NT2/D1 (cell line): ENCODE measurements around the gene BCO2.

Experiments
- DNase-seq: peaks from one replicate; pipeline ENCODE4 v3.0.0-alpha.2; 2011; ENCODE audit warnings: low read depth, low spot score
- H3K27me3 ChIP-seq: 2 replicates; pipeline ENCODE4 v1.6.0; 2011; ENCODE audit warnings: mild to moderate bottlenecking; ENCODE audit not compliant: insufficient read length, insufficient read depth
- H3K36me3 ChIP-seq: 2 replicates; pipeline ENCODE4 v1.6.1; 2011; ENCODE audit warnings: mild to moderate bottlenecking, low read length, mixed read lengths; ENCODE audit not compliant: insufficient read depth, insufficient read length
- H3K4me1 ChIP-seq: 2 replicates; pipeline ENCODE4 v1.5.1; 2011; ENCODE audit not compliant: insufficient read depth, insufficient read length
- H3K4me3 ChIP-seq: 2 replicates; pipeline ENCODE4 v1.5.1; 2011; ENCODE audit warnings: low read depth; ENCODE audit not compliant: insufficient read length
- H3K9ac ChIP-seq: 2 replicates; pipeline ENCODE4 v1.6.0; 2011; ENCODE audit warnings: low read depth; ENCODE audit not compliant: insufficient read length
- H3K9me3 ChIP-seq: 2 replicates; pipeline ENCODE4 v1.5.1; 2011; ENCODE audit warnings: mild to moderate bottlenecking, low read length; ENCODE audit not compliant: insufficient read depth
- SUZ12 ChIP-seq: IDR thresholded peaks from 2 replicates; pipeline ENCODE4 v1.6.1; 2011; ENCODE audit not compliant: insufficient read length, insufficient read depth; ENCODE audit errors: extremely low read depth
- YY1 ChIP-seq: IDR thresholded peaks from 2 replicates; pipeline ENCODE4 v1.6.1; 2011; ENCODE audit not compliant: insufficient read length, insufficient read depth
- ZNF274 ChIP-seq: IDR thresholded peaks from 2 replicates; pipeline ENCODE4 v1.6.1; 2011; ENCODE audit warnings: mild to moderate bottlenecking, low read depth, low read length

Gene BCO2

DNA sequence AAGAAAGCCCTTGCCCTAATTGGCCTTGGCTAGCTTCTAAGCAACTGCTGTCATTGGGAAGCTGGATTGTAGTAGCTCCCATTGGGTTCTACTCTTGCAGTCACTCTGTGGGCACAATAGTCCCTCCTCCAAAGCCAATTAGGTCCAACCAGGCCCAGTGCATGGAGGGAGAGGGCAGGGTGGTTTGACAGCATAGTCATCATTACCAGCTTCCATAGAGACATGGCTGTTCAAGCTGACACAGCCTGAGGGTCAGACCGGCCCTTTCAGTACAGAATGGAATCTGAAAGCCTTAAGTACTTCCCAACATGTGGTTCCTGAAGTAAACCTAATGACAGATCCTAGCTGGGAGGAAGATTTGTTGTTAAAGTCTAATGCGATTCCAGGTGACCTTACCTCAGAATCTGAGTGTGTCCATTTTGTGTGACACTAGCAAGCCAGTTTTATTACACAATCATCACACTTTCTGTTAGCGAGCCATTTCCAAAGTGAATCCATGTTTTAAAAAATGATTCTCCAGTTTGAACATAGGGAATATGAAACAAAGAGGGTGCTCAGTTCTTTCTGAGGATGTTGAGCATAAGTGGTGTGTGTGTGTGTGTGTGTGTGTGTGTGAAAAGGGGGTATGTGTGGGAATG is 78.4 kb downstream of the BCO2 start:
- Histone ChIP-seq H3K27me3 (no peaks in the 10 kb centered on the region), H3K36me3 (no peaks in the 10 kb centered on the region), H3K4me3 (no peak overlapping the region), H3K9me3 (no peaks in the 10 kb centered on the region), H3K9ac (no peak overlapping the region), H3K4me1 (peaks cover 2% of the 10 kb centered on the region)
- TF ChIP-seq ZNF274 (no peak), SUZ12 (no peak), YY1 (no peak)
- no peak for DNase-seq

GRCh38 chr11:112255067-112255720 is 79.9 kb downstream of the BCO2 start:
- Histone ChIP-seq H3K4me3 (no peak overlapping the region), H3K4me1 (peaks cover 2% of the 10 kb centered on the region), H3K9me3 (no peaks in the 10 kb centered on the region), H3K36me3 (no peaks in the 10 kb centered on the region), H3K27me3 (no peaks in the 10 kb centered on the region), H3K9ac (no peak overlapping the region)
- DNase-seq: no peak
- TF ChIP-seq SUZ12: no peak
- TF ChIP-seq YY1: no peak
- TF ChIP-seq ZNF274: no peak

GRCh38 chr11:112260490-112260889 is 85.2 kb downstream of the BCO2 start, which contains the start of gene PLET1:
PLET1 (minus strand) TSS chr11:112260860; CDS start chr11:112260589, 271 bp downstream.
- no peak for DNase-seq
- no peaks in the 10 kb centered on the region for H3K9me3 ChIP-seq
- no peaks in the 10 kb centered on the region for H3K4me1 ChIP-seq
- no peaks in the 10 kb centered on the region for H3K27me3 ChIP-seq
- H3K36me3 ChIP-seq: no peaks in the 10 kb centered on the region
- no peak within 1 kb of the TSS for H3K9ac ChIP-seq
- TF ChIP-seq YY1: no peak
- TF ChIP-seq SUZ12: no peak
- TF ChIP-seq ZNF274: no peak
- H3K4me3 ChIP-seq: no peak within 1 kb of the TSS

GRCh38 chr11:112265659-112266409 is 90.5 kb downstream of the BCO2 start:
- Histone ChIP-seq H3K9me3 (no peaks in the 10 kb centered on the region), H3K4me1 (no peaks in the 10 kb centered on the region), H3K9ac (no peak overlapping the region), H3K27me3 (no peaks in the 10 kb centered on the region), H3K4me3 (no peak overlapping the region), H3K36me3 (no peaks in the 10 kb centered on the region)
- TF ChIP-seq SUZ12: no peak
- no peak for TF ChIP-seq ZNF274
- TF ChIP-seq YY1: no peak
- DNase-seq: no peak

DNA sequence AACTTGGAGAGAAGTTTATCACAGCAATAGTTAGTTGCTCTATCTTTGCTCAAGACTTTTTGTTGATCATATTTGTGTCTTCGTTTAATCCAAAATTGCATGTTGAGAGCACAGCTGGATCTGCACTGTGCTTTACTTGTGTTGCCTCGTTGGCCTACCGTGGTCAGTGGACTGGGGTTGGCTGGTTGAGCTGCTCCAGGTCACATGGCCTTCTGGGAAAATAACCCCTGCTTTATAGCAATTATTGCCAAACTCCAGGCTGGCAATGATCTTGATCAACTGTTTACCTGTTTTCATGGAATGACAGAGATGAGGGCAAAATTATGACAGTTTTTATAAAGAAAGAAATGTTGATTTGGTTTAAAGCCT is 91.1 kb downstream of the BCO2 start:
- Histone ChIP-seq H3K4me1 (no peaks in the 10 kb centered on the region), H3K4me3 (no peak overlapping the region), H3K36me3 (no peaks in the 10 kb centered on the region), H3K9ac (no peak overlapping the region), H3K9me3 (no peaks in the 10 kb centered on the region), H3K27me3 (no peaks in the 10 kb centered on the region)
- DNase-seq: no peak
- TF ChIP-seq YY1: no peak
- TF ChIP-seq SUZ12: no peak
- no peak for TF ChIP-seq ZNF274

- no peak overlapping the region for H3K4me3 ChIP-seq
- H3K36me3 ChIP-seq: no peaks in the 10 kb centered on the region
- DNase-seq: no peak
- no peaks in the 10 kb centered on the region for H3K27me3 ChIP-seq
- H3K9me3 ChIP-seq: no peaks in the 10 kb centered on the region
- TF ChIP-seq ZNF274: no peak
- no peak for TF ChIP-seq YY1
- TF ChIP-seq SUZ12: no peak
- no peaks in the 10 kb centered on the region for H3K4me1 ChIP-seq
- no peak overlapping the region for H3K9ac ChIP-seq
Measured at GRCh38 chr11:112267188-112267591, 91.9 kb downstream of the BCO2 start.

DNA sequence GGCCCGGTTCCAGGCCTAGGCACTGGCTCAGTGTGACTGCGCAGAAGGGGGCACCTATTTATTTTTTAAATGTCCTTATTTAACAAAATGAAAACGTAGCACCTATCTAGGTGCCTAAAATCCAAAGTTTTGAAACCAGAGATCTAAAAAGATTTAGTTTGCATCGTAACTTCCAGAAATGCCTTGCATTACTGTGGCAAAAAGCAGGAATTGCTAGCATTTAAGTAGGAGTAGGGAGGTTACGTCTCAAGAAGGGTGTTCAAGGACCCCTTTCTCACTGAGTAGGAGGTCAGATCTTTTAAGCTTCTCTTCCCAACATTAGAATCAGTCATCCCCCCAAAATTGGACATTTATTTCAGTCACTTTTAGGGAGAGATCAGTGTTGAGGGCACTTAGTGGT is 93.1 kb downstream of the BCO2 start:
- Histone ChIP-seq H3K27me3 (no peaks in the 10 kb centered on the region), H3K9ac (no peak overlapping the region), H3K4me3 (no peak overlapping the region), H3K4me1 (no peaks in the 10 kb centered on the region), H3K9me3 (no peaks in the 10 kb centered on the region), H3K36me3 (no peaks in the 10 kb centered on the region)
- TF ChIP-seq ZNF274 (no peak), YY1 (no peak), SUZ12 (no peak)
- no peak for DNase-seq
